MM.1S (cell line): ENCODE data around the gene AKAP13.
"Not testable (repeated sequence)": the region's sequence is repeated elsewhere in the genome, so short reads cannot be mapped to it uniquely, and the experiment has no call there.

ENCODE experiments used
- CTCF ChIP-seq: fragments of 300-600 bp; sonication (generic); IDR thresholded peaks from 2 replicates; pipeline ENCODE4 v1.5.1; 2016; ENCODE audit warnings: antibody characterized with exemption, low read length, mixed read lengths
- EZH2 ChIP-seq: fragments of 300-600 bp; sonication (generic); optimal IDR thresholded peaks from 2 replicates; pipeline ENCODE3; 2017; ENCODE audit warnings: low read depth, mild to moderate bottlenecking, antibody characterized with exemption, low read length, mixed read lengths

GRCh38 chr15:85349062-85349461 lies 31.3 kb upstream of the AKAP13 start:
- TF ChIP-seq CTCF, EZH2: not testable (repeated sequence)
